Measurements from ENCODE around the gene RNF123.
A peak's percentile ranks its signal among the peaks of the same experiment; 100 is the strongest.

The RNF123 gene

DNA sequence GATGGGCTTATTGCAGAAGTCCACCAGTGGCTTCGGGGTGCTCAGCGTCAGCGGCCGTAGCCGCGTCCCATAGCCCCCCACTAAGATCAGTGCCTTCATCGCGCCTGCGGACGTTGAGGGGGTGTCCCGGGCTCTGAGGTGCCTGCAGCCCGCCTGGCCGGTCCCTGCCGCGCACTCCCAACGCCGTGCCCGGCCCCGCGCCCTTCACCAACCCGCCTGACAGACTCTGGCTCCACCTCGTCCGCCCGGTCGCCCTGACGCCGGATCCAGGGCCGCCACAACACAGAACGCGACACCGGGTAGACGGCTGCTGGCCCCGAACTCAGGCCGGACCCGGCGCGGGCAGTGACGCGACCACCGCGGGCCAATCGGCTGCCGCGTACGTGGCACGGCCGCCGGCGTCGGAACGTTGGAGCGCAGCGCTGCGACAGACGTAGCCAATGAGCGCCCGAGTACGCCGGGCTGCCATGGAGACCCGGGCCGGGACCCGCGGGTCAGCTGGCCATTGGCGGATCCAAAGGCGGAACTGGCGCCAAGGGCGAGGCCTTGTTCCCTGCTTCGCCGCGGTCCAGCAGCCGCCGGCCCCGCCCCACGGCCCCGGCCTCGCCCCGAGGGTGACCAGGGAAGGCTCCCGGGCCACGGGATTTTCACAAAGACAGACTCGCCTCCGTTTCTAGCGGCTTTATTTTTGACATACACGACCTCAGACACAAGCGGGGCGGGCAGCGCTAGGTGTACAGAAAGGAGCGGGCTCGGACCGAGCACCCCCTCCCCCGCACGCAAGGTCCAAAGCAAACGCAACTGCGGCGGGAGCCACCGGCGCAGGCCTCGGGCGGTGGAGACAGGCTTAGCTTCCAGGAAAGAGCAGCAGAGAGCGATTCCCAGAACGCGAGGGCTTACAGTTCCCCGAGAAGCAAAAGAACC, 34.5 kb downstream of the RNF123 start, which contains the start of gene GMPPB:
GMPPB (minus strand) TSS at position 324 of the 924 bp plus-strand sequence; CDS start at position 99, 225 bp downstream.
- no peaks in the 10 kb centered on the region for H3F3A ChIP-seq (ENCODE audit: insufficient read depth, low read length)
- H3K9ac ChIP-seq (ENCODE audit: low read length): peak within 1 kb of the TSS; percentile 95
- peak within 1 kb of the TSS; percentile 94 for H3K4me2 ChIP-seq (ENCODE audit: low read length)
- H2AFZ ChIP-seq (ENCODE audit: low read length): no peak within 1 kb of the TSS
- peaks cover 33% of the 10 kb centered on the region for H3K4me1 ChIP-seq (ENCODE audit: insufficient read depth, low read length, severe bottlenecking)
- no peaks in the 10 kb centered on the region for H4K20me1 ChIP-seq (ENCODE audit: insufficient read depth, low read length)
- TF ChIP-seq EZH2 (IDR thresholded peaks at IDR 0.05; ENCODE audit: borderline replicate concordance, low read length): no peak
- TF ChIP-seq, protein P1, sequence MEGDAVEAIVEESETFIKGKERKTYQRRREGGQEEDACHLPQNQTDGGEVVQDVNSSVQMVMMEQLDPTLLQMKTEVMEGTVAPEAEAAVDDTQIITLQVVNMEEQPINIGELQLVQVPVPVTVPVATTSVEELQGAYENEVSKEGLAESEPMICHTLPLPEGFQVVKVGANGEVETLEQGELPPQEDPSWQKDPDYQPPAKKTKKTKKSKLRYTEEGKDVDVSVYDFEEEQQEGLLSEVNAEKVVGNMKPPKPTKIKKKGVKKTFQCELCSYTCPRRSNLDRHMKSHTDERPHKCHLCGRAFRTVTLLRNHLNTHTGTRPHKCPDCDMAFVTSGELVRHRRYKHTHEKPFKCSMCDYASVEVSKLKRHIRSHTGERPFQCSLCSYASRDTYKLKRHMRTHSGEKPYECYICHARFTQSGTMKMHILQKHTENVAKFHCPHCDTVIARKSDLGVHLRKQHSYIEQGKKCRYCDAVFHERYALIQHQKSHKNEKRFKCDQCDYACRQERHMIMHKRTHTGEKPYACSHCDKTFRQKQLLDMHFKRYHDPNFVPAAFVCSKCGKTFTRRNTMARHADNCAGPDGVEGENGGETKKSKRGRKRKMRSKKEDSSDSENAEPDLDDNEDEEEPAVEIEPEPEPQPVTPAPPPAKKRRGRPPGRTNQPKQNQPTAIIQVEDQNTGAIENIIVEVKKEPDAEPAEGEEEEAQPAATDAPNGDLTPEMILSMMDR (IDR thresholded peaks at IDR 0.05; ENCODE audit: low read length): no peak
- peak within 1 kb of the TSS; percentile 85 for H3K27ac ChIP-seq (ENCODE audit: low read depth, low read length, poor library complexity, severe bottlenecking)
- peaks cover 33% of the 10 kb centered on the region for H3K36me3 ChIP-seq (ENCODE audit: insufficient read depth, low read length)
- no peaks in the 10 kb centered on the region for H3K9me2 ChIP-seq (ENCODE audit: low read depth, low read length)
- H3K27me3 ChIP-seq (ENCODE audit: insufficient read depth, low read length): no peaks in the 10 kb centered on the region
- H3K79me2 ChIP-seq (ENCODE audit: insufficient read depth, low read length): no peaks in the 10 kb centered on the region
- peak within 1 kb of the TSS; percentile 76 for H3K4me3 ChIP-seq (ENCODE audit: low read depth, low read length, poor library complexity, severe bottlenecking)
- no peaks in the 10 kb centered on the region for H3K9me3 ChIP-seq (ENCODE audit: low read length)

- Histone ChIP-seq H3K9ac (ENCODE audit: low read length) (peak overlapping the region; percentile 95), H3K9me2 (ENCODE audit: low read depth, low read length) (no peaks in the 10 kb centered on the region), H3K27ac (ENCODE audit: low read depth, low read length, poor library complexity, severe bottlenecking) (peak overlapping the region; percentile 85), H3K36me3 (ENCODE audit: insufficient read depth, low read length) (peaks cover 33% of the 10 kb centered on the region), H3K4me1 (ENCODE audit: insufficient read depth, low read length, severe bottlenecking) (peaks cover 33% of the 10 kb centered on the region), H2AFZ (ENCODE audit: low read length) (no peak overlapping the region), H3K4me2 (ENCODE audit: low read length) (peak overlapping the region; percentile 94), H3K27me3 (ENCODE audit: insufficient read depth, low read length) (no peaks in the 10 kb centered on the region), H3K4me3 (ENCODE audit: low read depth, low read length, poor library complexity, severe bottlenecking) (peak overlapping the region; percentile 76), H3F3A (ENCODE audit: insufficient read depth, low read length) (no peaks in the 10 kb centered on the region), H4K20me1 (ENCODE audit: insufficient read depth, low read length) (no peaks in the 10 kb centered on the region), H3K9me3 (ENCODE audit: low read length) (no peaks in the 10 kb centered on the region), H3K79me2 (ENCODE audit: insufficient read depth, low read length) (no peaks in the 10 kb centered on the region)
- TF ChIP-seq EZH2 (IDR thresholded peaks at IDR 0.05; ENCODE audit: borderline replicate concordance, low read length): no peak
- TF ChIP-seq, protein P1 (IDR thresholded peaks at IDR 0.05; ENCODE audit: low read length): no peak
These were observed 35.2 kb downstream of the RNF123 start for GRCh38 chr3:49724586-49724985.

DNA sequence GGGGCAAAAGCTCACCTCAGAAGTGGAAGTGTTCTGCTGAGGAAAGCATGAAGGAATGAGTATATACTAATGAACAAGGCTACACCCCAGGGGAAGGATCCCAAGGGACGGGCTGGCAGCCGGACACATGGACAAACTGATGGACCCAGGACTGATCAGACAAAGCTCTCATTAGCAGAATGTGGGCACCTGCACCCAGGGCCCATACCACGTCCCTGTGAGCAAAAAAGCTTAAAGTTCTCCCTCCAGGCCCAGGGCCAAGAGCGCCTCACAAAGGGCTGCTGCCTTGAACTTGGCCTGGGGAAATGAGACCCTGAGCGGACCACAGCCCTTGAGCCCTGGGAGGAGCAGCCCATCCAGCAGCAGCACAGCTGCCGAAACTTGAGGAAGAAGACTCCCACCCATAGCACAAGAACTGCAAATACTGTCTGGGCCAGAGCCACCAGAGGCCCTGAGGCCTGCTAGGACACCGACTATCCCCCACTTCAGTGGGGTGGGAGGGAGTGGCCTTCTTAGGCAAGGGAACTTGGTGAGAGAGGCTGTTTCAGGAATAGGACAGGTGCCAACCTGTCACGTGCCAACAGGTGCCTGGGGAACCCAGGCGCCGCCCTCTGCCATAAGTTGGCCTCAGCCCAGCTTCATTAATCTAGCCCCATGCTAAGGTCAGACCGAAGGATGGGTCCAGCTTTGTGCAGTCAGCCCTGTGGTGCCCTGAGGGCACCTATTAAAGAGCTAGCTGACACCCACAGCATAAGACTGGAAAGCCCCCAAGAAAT, 36.7 kb downstream of the RNF123 start:
- H3K9ac ChIP-seq (ENCODE audit: low read length): no peak overlapping the region; the same call in 1 of the 2 replicates
- H3K36me3 ChIP-seq (ENCODE audit: insufficient read depth, low read length): peaks cover 35% of the 10 kb centered on the region
- H3K4me2 ChIP-seq (ENCODE audit: low read length): no peak overlapping the region; the same call in 1 of the 2 replicates
- no peaks in the 10 kb centered on the region for H3K79me2 ChIP-seq (ENCODE audit: insufficient read depth, low read length)
- no peaks in the 10 kb centered on the region for H3K9me3 ChIP-seq (ENCODE audit: low read length)
- TF ChIP-seq, protein P1 (IDR thresholded peaks at IDR 0.05; ENCODE audit: low read length): no peak
- no peak for TF ChIP-seq EZH2 (IDR thresholded peaks at IDR 0.05; ENCODE audit: borderline replicate concordance, low read length)
- H2AFZ ChIP-seq (ENCODE audit: low read length): no peak overlapping the region
- H3F3A ChIP-seq (ENCODE audit: insufficient read depth, low read length): no peaks in the 10 kb centered on the region
- H3K4me1 ChIP-seq (ENCODE audit: insufficient read depth, low read length, severe bottlenecking): peaks cover 30% of the 10 kb centered on the region
- H3K27me3 ChIP-seq (ENCODE audit: insufficient read depth, low read length): no peaks in the 10 kb centered on the region
- H3K9me2 ChIP-seq (ENCODE audit: low read depth, low read length): no peaks in the 10 kb centered on the region
- no peaks in the 10 kb centered on the region for H4K20me1 ChIP-seq (ENCODE audit: insufficient read depth, low read length)
- no peak overlapping the region for H3K4me3 ChIP-seq (ENCODE audit: low read depth, low read length, poor library complexity, severe bottlenecking)
- peak overlapping the region; percentile 85 for H3K27ac ChIP-seq (ENCODE audit: low read depth, low read length, poor library complexity, severe bottlenecking)

Measured in OCI-LY1 (cell line).